SK-N-MC (cell line): Measurements from ENCODE around the gene TMEM250.

Experiments
- EZH2 ChIP-seq: fragments of 200-600 bp; sonication (generic); IDR thresholded peaks from one replicate; pipeline ENCODE4 v1.6.1; 2017; ENCODE audit warnings: antibody characterized with exemption
- FOXP2 ChIP-seq: optimal IDR thresholded peaks from 2 replicates; pipeline ENCODE3; 2011; ENCODE audit warnings: mild to moderate bottlenecking, moderate library complexity; ENCODE audit not compliant: insufficient read depth; ENCODE audit errors: extremely low read length, control extremely low read depth
- POLR2AphosphoS5 ChIP-seq: IDR thresholded peaks from 2 replicates; pipeline ENCODE4 v1.6.1; 2012; ENCODE audit warnings: mild to moderate bottlenecking, low read depth, low read length, borderline replicate concordance

- TF ChIP-seq EZH2 (no peak), POLR2AphosphoS5 (no peak), FOXP2 (no peak)
Observed at GRCh38 chr9:136074706-136075105, 44.0 kb downstream of the TMEM250 start.
